HG03457 (cell line): ENCODE results near the gene PSMD11.

ENCODE experiments used
- ATAC-seq: cut with Tn5 transposase; IDR thresholded peaks from one replicate; pipeline ENCODE4 v1.9.1; 2021; ENCODE audit warnings: moderate number of reproducible peaks; ENCODE audit not compliant: unreplicated experiment

The PSMD11 gene

GRCh38 chr17:32489320-32490100, 45.2 kb downstream of the PSMD11 start:
- ATAC-seq: no peak

GRCh38 chr17:32490101-32490482, 45.8 kb downstream of the PSMD11 start:
- no peak for ATAC-seq

GRCh38 chr17:32491371-32492263, 47.3 kb downstream of the PSMD11 start:
- no peak for ATAC-seq

- no peak for ATAC-seq
These were observed 47.9 kb downstream of the PSMD11 start for GRCh38 chr17:32492264-32492589.

- ATAC-seq: no peak
These were observed 48.5 kb downstream of the PSMD11 start for GRCh38 chr17:32492648-32493289.

GRCh38 chr17:32493571-32493970, 49.3 kb downstream of the PSMD11 start:
- ATAC-seq: no peak

GRCh38 chr17:32493976-32494513, 49.7 kb downstream of the PSMD11 start:
- no peak for ATAC-seq

GRCh38 chr17:32494621-32495358, 50.5 kb downstream of the PSMD11 start:
- no peak for ATAC-seq

- ATAC-seq: no peak
These were observed 51.3 kb downstream of the PSMD11 start for GRCh38 chr17:32495359-32496231.

- ATAC-seq: no peak
These were observed 52.2 kb downstream of the PSMD11 start for GRCh38 chr17:32496395-32497073.

- ATAC-seq: no peak
These were observed 53.3 kb downstream of the PSMD11 start for GRCh38 chr17:32497431-32498205.

GRCh38 chr17:32498391-32498790, 54.1 kb downstream of the PSMD11 start:
- ATAC-seq: no peak

GRCh38 chr17:32502013-32502412, 57.7 kb downstream of the PSMD11 start:
- ATAC-seq: no peak

GRCh38 chr17:32502710-32503109, 58.4 kb downstream of the PSMD11 start:
- no peak for ATAC-seq

GRCh38 chr17:32503251-32504165, 59.2 kb downstream of the PSMD11 start:
- ATAC-seq: peak; percentile 69

- ATAC-seq: no peak
These were observed 60.1 kb downstream of the PSMD11 start for GRCh38 chr17:32504166-32504990.

- ATAC-seq: no peak
These were observed 64.6 kb downstream of the PSMD11 start for GRCh38 chr17:32508926-32509325.
